Endothelial cell (in vitro differentiated cells): ENCODE results near the gene ABCE1. TPM values are rescaled to one million over a fixed set of nuclear protein-coding genes. Genes with fewer than 3 reads are reported as not detected.

Experiments
- DNase-seq: peaks from one replicate; pipeline ENCODE4 v3.0.0; 2021; ENCODE audit warnings: low spot score
- H3K27ac Mint-ChIP-seq: one replicate; pipeline ENCODE4 v1.8.0; 2021; ENCODE audit warnings: mixed read lengths, inconsistent platforms; ENCODE audit not compliant: unreplicated experiment
- H3K27me3 Mint-ChIP-seq: one replicate; pipeline ENCODE4 v1.8.0; 2021; ENCODE audit warnings: mild to moderate bottlenecking, moderate library complexity, mixed read lengths, inconsistent platforms; ENCODE audit not compliant: unreplicated experiment
- H3K36me3 Mint-ChIP-seq: one replicate; pipeline ENCODE4 v1.8.0; 2021; ENCODE audit warnings: mild to moderate bottlenecking, low read depth, mixed read lengths, inconsistent platforms; ENCODE audit not compliant: unreplicated experiment
- H3K4me1 Mint-ChIP-seq: one replicate; pipeline ENCODE4 v1.8.0; 2021; ENCODE audit warnings: mild to moderate bottlenecking, mixed read lengths, inconsistent platforms; ENCODE audit not compliant: unreplicated experiment
- H3K4me3 Mint-ChIP-seq: one replicate; pipeline ENCODE4 v1.8.0; 2021; ENCODE audit warnings: mild to moderate bottlenecking, mixed read lengths, inconsistent platforms; ENCODE audit not compliant: unreplicated experiment
- H3K9me3 Mint-ChIP-seq: one replicate; pipeline ENCODE4 v1.8.0; 2021; ENCODE audit warnings: mixed read lengths, inconsistent platforms; ENCODE audit not compliant: unreplicated experiment
- CTCF ChIP-seq: fragments of 200-600 bp; sonication (generic); IDR thresholded peaks from one replicate; pipeline ENCODE4 v1.5.0; 2021; ENCODE audit warnings: antibody characterized with exemption; ENCODE audit not compliant: unreplicated experiment
- total RNA-seq: library from RNA; stranded (reverse); fragmentation: NEBNext Ultra II Directional; extraction: Animal tissue kit (Norgen Biotek cat#: 25700); gene quantifications from one replicate; pipeline ENCODE4 v1.2.1, GENCODE V29; 2021; ENCODE audit not compliant: unreplicated experiment

Gene ABCE1
- total RNA-seq, 1 donor from 2014 or later, result 41.7 TPM

- no peak overlapping the region for H3K27ac Mint-ChIP-seq
- H3K27me3 Mint-ChIP-seq, result no peaks in the 10 kb centered on the region
- peak; percentile 11 for TF ChIP-seq CTCF
- H3K4me1 Mint-ChIP-seq, result peaks cover 10% of the 10 kb centered on the region
- peaks cover 16% of the 10 kb centered on the region for H3K36me3 Mint-ChIP-seq
- no peaks in the 10 kb centered on the region for H3K9me3 Mint-ChIP-seq
- DNase-seq, result peak; percentile 46
- no peak overlapping the region for H3K4me3 Mint-ChIP-seq
Measured at GRCh38 chr4:145154573-145154972, 56.5 kb downstream of the ABCE1 start.

GRCh38 chr4:145155268-145155870, 57.3 kb downstream of the ABCE1 start:
- Mint-ChIP-seq H3K27me3 (no peaks in the 10 kb centered on the region), H3K4me3 (no peak overlapping the region), H3K36me3 (peaks cover 10% of the 10 kb centered on the region), H3K27ac (peak overlapping the region; percentile 93), H3K9me3 (no peaks in the 10 kb centered on the region), H3K4me1 (peaks cover 10% of the 10 kb centered on the region)
- no peak for TF ChIP-seq CTCF
- no peak for DNase-seq

- Mint-ChIP-seq H3K4me3 (no peak overlapping the region), H3K36me3 (peaks cover 15% of the 10 kb centered on the region), H3K27me3 (peaks cover 2% of the 10 kb centered on the region), H3K9me3 (no peaks in the 10 kb centered on the region), H3K4me1 (peaks cover 10% of the 10 kb centered on the region), H3K27ac (no peak overlapping the region)
- DNase-seq, result no peak
- no peak for TF ChIP-seq CTCF
Measured at GRCh38 chr4:145156986-145157385, 58.9 kb downstream of the ABCE1 start.

GRCh38 chr4:145161549-145161948, 63.4 kb downstream of the ABCE1 start:
- TF ChIP-seq CTCF, result no peak
- Mint-ChIP-seq H3K4me1 (no peaks in the 10 kb centered on the region), H3K27me3 (peaks cover 2% of the 10 kb centered on the region), H3K9me3 (no peaks in the 10 kb centered on the region), H3K36me3 (peaks cover 11% of the 10 kb centered on the region), H3K27ac (no peak overlapping the region), H3K4me3 (no peak overlapping the region)
- no peak for DNase-seq

GRCh38 chr4:145167887-145168286, 69.8 kb downstream of the ABCE1 start:
- no peaks in the 10 kb centered on the region for H3K27me3 Mint-ChIP-seq
- no peak overlapping the region for H3K4me3 Mint-ChIP-seq
- TF ChIP-seq CTCF, result no peak
- H3K4me1 Mint-ChIP-seq, result peaks cover 16% of the 10 kb centered on the region
- peaks cover 16% of the 10 kb centered on the region for H3K36me3 Mint-ChIP-seq
- H3K27ac Mint-ChIP-seq, result no peak overlapping the region
- DNase-seq, result no peak
- no peaks in the 10 kb centered on the region for H3K9me3 Mint-ChIP-seq
